Skeletal muscle tissue (tissue), 4 donors: Measurements from ENCODE around the gene ERO1A. TPM values are rescaled to one million over a fixed set of nuclear protein-coding genes. Genes with fewer than 3 reads are reported as not detected.
"Not testable (repeated sequence)": the region's sequence is repeated elsewhere in the genome, so short reads cannot be mapped to it uniquely, and the experiment has no call there.

Experiments
- H3K27ac ChIP-seq: one replicate; pipeline ENCODE4 v1.7.0; 2013; ENCODE audit warnings: mild to moderate bottlenecking, low read depth, low read length, inconsistent platforms
- H3K27me3 ChIP-seq, 3 donors: one replicate each; pipeline ENCODE4 v1.7.0; 2013; ENCODE audit warnings: low read length in 3 of 3; ENCODE audit not compliant: control insufficient read depth in 3 of 3, insufficient read depth in 3 of 3
- H3K36me3 ChIP-seq, 3 donors: one replicate each; pipeline ENCODE4 v1.7.0; 2013; ENCODE audit warnings: low read length in 3 of 3; ENCODE audit not compliant: control insufficient read depth in 3 of 3, insufficient read depth in 3 of 3
- H3K4me1 ChIP-seq, 3 donors: one replicate each; pipeline ENCODE4 v1.7.0; 2013; ENCODE audit warnings: low read length in 3 of 3, mild to moderate bottlenecking in 3 of 3; ENCODE audit not compliant: control insufficient read depth in 3 of 3, insufficient read depth in 3 of 3
- H3K4me3 ChIP-seq, 3 donors: one replicate each; pipeline ENCODE4 v1.7.0; 2013; ENCODE audit warnings: low read length in 3 of 3
- H3K9ac ChIP-seq, 3 donors: one replicate each; pipeline ENCODE4 v1.7.0; 2013; ENCODE audit warnings: low read length in 3 of 3, mild to moderate bottlenecking in 3 of 3, moderate library complexity in 2 of 3, low read depth in 1 of 3
- H3K9me3 ChIP-seq, 3 donors: one replicate each; pipeline ENCODE4 v1.7.0; 2013; ENCODE audit warnings: low read length in 3 of 3; ENCODE audit not compliant: control insufficient read depth in 3 of 3
- total RNA-seq: library from RNA; depleted of rRNA; stranded (reverse); fragments of >200 nt; gene quantifications from one replicate; pipeline ENCODE4 v1.2.3, GENCODE V29; 2014
- donor health status: Osteomylitis.

ERO1A gene
- total RNA-seq, 1 donor from 2014 or later = 10.4 TPM

GRCh38 chr14:52729035-52729434, 33.7 kb upstream of the ERO1A start:
- not testable (repeated sequence) for H3K4me3 ChIP-seq, H3K27me3 ChIP-seq, H3K27ac ChIP-seq, H3K9me3 ChIP-seq, H3K9ac ChIP-seq, H3K4me1 ChIP-seq
- peaks cover 8 to 32% (median 26%) of the 10 kb centered on the region in 3 donors for H3K36me3 ChIP-seq

GRCh38 chr14:52727509-52727908, 32.2 kb upstream of the ERO1A start:
- H3K4me1 ChIP-seq, H3K27me3 ChIP-seq, H3K9me3 ChIP-seq, H3K9ac ChIP-seq, H3K4me3 ChIP-seq, H3K27ac ChIP-seq: not testable (repeated sequence)
- H3K36me3 ChIP-seq = peaks cover 11 to 43% (median 29%) of the 10 kb centered on the region in 3 donors

GRCh38 chr14:52724360-52724644, 28.9 kb upstream of the ERO1A start:
- H3K27ac ChIP-seq = no peak overlapping the region
- H3K4me3 ChIP-seq = no peak overlapping the region
- no peaks in the 10 kb centered on the region for H3K27me3 ChIP-seq
- H3K4me1 ChIP-seq = no peaks in the 10 kb centered on the region
- H3K9me3 ChIP-seq = no peaks in the 10 kb centered on the region
- no peak overlapping the region for H3K9ac ChIP-seq
- peaks cover 23 to 61% (median 50%) of the 10 kb centered on the region in 3 donors for H3K36me3 ChIP-seq

GRCh38 chr14:52723514-52724359, 28.4 kb upstream of the ERO1A start:
- Histone ChIP-seq H3K36me3 (peaks cover 25 to 60% (median 56%) of the 10 kb centered on the region in 3 donors), H3K4me1 (no peaks in the 10 kb centered on the region), H3K27ac (no peak overlapping the region), H3K9me3 (no peaks in the 10 kb centered on the region), H3K9ac (no peak overlapping the region), H3K4me3 (no peak overlapping the region), H3K27me3 (no peaks in the 10 kb centered on the region)

- no peaks in the 10 kb centered on the region for H3K4me1 ChIP-seq
- H3K27ac ChIP-seq = no peak overlapping the region
- no peak overlapping the region for H3K4me3 ChIP-seq
- H3K9me3 ChIP-seq = no peaks in the 10 kb centered on the region
- no peak overlapping the region for H3K9ac ChIP-seq
- H3K27me3 ChIP-seq = no peaks in the 10 kb centered on the region
- H3K36me3 ChIP-seq = peaks cover 34 to 72% (median 57%) of the 10 kb centered on the region in 3 donors
Observed at GRCh38 chr14:52716155-52716554, 20.8 kb upstream of the ERO1A start.

GRCh38 chr14:52711666-52712065, 16.3 kb upstream of the ERO1A start:
- Histone ChIP-seq H3K27ac (no peak overlapping the region), H3K4me3 (no peak overlapping the region), H3K27me3 (no peaks in the 10 kb centered on the region), H3K9me3 (no peaks in the 10 kb centered on the region), H3K36me3 (peaks cover 41 to 58% (median 57%) of the 10 kb centered on the region in 3 donors), H3K9ac (no peak overlapping the region), H3K4me1 (peaks cover 8 to 13% (median 11%) of the 10 kb centered on the region in 3 donors)

- Histone ChIP-seq H3K4me1 (peaks cover 10 to 16% (median 16%) of the 10 kb centered on the region in 3 donors), H3K27me3 (no peaks in the 10 kb centered on the region), H3K4me3 (peak within 1 kb of the TSS; percentile 87 to 97 (median 97)), H3K27ac (peak within 1 kb of the TSS; percentile 85), H3K9me3 (no peaks in the 10 kb centered on the region), H3K36me3 (peaks cover 15 to 28% (median 23%) of the 10 kb centered on the region in 3 donors), H3K9ac (peak within 1 kb of the TSS; percentile 86 to 97 (median 96))
Observed at GRCh38 chr14:52706724-52707706, 11.7 kb upstream of the ERO1A start, which contains the start of gene PSMC6. Gene PSMC6 (plus strand): TSS chr14:52707200. CDS start chr14:52707220, 20 bp downstream.

GRCh38 chr14:52706286-52706685, 10.9 kb upstream of the ERO1A start:
- H3K4me3 ChIP-seq = peak overlapping the region; percentile 87 to 97 (median 97)
- no peaks in the 10 kb centered on the region for H3K9me3 ChIP-seq
- H3K36me3 ChIP-seq = peaks cover 14 to 21% (median 17%) of the 10 kb centered on the region in 3 donors
- peak overlapping the region; percentile 85 for H3K27ac ChIP-seq
- H3K27me3 ChIP-seq = no peaks in the 10 kb centered on the region
- peaks cover 10 to 16% (median 16%) of the 10 kb centered on the region in 3 donors for H3K4me1 ChIP-seq
- peak overlapping the region; percentile 86 to 97 (median 86) for H3K9ac ChIP-seq

GRCh38 chr14:52703664-52704063, 8.3 kb upstream of the ERO1A start:
- peaks cover under 1 to 2% (median 2%) of the 10 kb centered on the region in 3 donors for H3K36me3 ChIP-seq
- no peaks in the 10 kb centered on the region for H3K27me3 ChIP-seq

More at GRCh38 chr14:52703664-52704063, 8.3 kb upstream of the ERO1A start:
- Histone ChIP-seq H3K4me3 (no peak overlapping the region), H3K9ac (no peak overlapping the region), H3K4me1 (peaks cover 14 to 16% (median 14%) of the 10 kb centered on the region in 3 donors), H3K9me3 (no peaks in the 10 kb centered on the region), H3K27ac (no peak overlapping the region)
